Peyer's patch (tissue), 4 donors: ENCODE data around the gene STK17A. TPM values are rescaled to one million over a fixed set of nuclear protein-coding genes. Genes with fewer than 3 reads are reported as not detected.
A peak's percentile ranks its signal among the peaks of the same experiment; 100 is the strongest.
"Not testable (repeated sequence)": the region's sequence is repeated elsewhere in the genome, so short reads cannot be mapped to it uniquely, and the experiment has no call there.

ENCODE experiments used
- DNase-seq, 3 donors: peaks; one replicate each; pipeline ENCODE4 v3.0.0-alpha.2; 2017 to 2019
- H3K27ac ChIP-seq, 4 donors: fragments of 200-600 bp; sonication (generic); one replicate each; pipeline ENCODE4 v1.5.1; 2016 to 2019
- H3K27me3 ChIP-seq, 2 donors: fragments of 200-600 bp; sonication (generic); one replicate each; pipeline ENCODE4 v1.5.1; 2019
- H3K36me3 ChIP-seq, 3 donors: fragments of 200-600 bp; sonication (generic); one replicate each; pipeline ENCODE4 v1.5.1; 2016 to 2019
- H3K4me1 ChIP-seq, 4 donors: fragments of 200-600 bp; sonication (generic); one replicate each; pipeline ENCODE4 v1.5.1; 2016 to 2019
- H3K4me3 ChIP-seq, 4 donors: fragments of 200-600 bp; sonication (generic); 1 replicate in 3 of 4; 2 replicates in 1 of 4; pipeline ENCODE4 v1.5.1; 2016 to 2019; ENCODE audit warnings: mild to moderate bottlenecking in 1 of 4
- H3K9me3 ChIP-seq, 4 donors: fragments of 200-600 bp; sonication (generic); one replicate each; pipeline ENCODE4 v1.5.1; 2016 to 2019; ENCODE audit warnings: mild to moderate bottlenecking in 1 of 4
- CTCF ChIP-seq, 6 experiments: fragments of 450-650 bp in 4 of 6; fragments of 200-600 bp in 2 of 6; sonication (generic) in 1 of 6; IDR thresholded peaks; one replicate each; pipeline ENCODE4 v1.5.1; 2017 to 2019; ENCODE audit warnings: antibody characterized with exemption in 6 of 6, mild to moderate bottlenecking in 3 of 6, moderate library complexity in 1 of 6
- POLR2A ChIP-seq, 2 donors: fragments of 450-650 bp; IDR thresholded peaks; one replicate each; pipeline ENCODE4 v1.5.1; 2017; ENCODE audit warnings: antibody characterized with exemption in 2 of 2, mild to moderate bottlenecking in 2 of 2, moderate library complexity in 2 of 2
- total RNA-seq, 4 donors: library from RNA; depleted of rRNA; stranded (reverse); fragments of >200 nt; gene quantifications; one replicate each; pipeline ENCODE4 v1.1.0, GENCODE V29; 2016

The STK17A gene
- total RNA-seq, 4 donors from 2014 or later, result 16.0 to 66.8 (median 17.7) TPM

DNA sequence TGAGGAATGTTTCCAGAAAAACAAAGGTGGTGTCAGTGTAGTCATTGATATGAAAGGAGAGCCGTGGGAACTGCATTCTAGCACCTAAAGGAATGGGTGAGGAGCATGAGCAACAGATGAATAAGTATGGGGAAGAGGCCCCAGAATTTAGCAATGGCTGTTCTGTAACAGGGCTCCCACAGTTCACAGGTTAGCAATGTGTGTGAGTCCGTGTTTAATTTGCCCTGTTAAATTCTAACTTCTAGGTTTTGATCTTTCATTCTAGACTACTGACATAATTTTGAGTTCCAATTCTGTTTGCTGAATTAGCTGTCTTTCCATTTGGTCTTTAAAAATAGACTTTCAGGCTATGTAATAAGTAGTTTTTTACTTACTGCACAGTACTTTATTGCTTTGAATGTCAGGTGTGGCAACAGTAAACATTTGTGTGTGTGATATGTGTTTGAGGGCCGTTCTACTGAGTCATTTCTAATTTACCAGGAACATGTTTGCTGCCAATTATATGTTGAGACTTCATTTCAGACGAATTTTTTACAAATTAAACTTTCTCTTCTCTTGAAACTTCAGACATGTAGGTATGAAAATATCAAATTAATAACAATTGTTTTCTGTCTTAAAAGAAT is 8.8 kb downstream of the STK17A start:
- Histone ChIP-seq H3K36me3 (no peaks in the 10 kb centered on the region), H3K9me3 (no peaks in the 10 kb centered on the region), H3K27ac (peak overlapping the region in 3 of 4 donors; percentile 3 to 31 (median 24)), H3K4me3 (no peak overlapping the region), H3K4me1 (peaks cover 0 to 37% (median 14%) of the 10 kb centered on the region in 4 donors), H3K27me3 (no peaks in the 10 kb centered on the region)
- DNase-seq, result no peak
- TF ChIP-seq POLR2A (IDR thresholded peaks at IDR 0.05), result no peak
- TF ChIP-seq CTCF (IDR thresholded peaks at IDR 0.05), result no peak

DNA sequence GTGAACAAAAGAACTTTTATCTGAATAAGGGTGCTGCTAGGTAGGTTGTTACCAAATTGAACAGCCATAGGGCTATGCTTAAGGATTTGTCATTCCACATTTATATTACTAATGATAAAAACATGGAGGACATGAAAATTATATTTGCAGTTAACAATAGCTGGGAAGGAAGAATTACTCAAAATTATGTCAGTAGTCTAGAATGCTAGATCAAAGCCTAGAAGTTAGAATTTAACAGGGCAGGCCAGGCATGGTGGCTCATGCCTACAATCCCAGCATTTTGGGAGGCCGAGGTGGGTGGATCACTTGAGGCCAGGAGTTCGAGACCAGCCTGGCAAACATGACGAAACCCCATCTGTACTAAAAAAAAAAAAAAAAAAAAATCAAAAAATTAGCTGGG is 9.4 kb downstream of the STK17A start:
- H3K4me1 ChIP-seq, result peaks cover 0 to 37% (median 14%) of the 10 kb centered on the region in 4 donors
- no peak overlapping the region for H3K4me3 ChIP-seq
- no peaks in the 10 kb centered on the region for H3K27me3 ChIP-seq
- H3K27ac ChIP-seq, result peak overlapping the region in 1 of 4 donors; percentile 31
- no peaks in the 10 kb centered on the region for H3K9me3 ChIP-seq
- no peak for TF ChIP-seq POLR2A (IDR thresholded peaks at IDR 0.05)
- no peak for TF ChIP-seq CTCF (IDR thresholded peaks at IDR 0.05)
- H3K36me3 ChIP-seq, result peaks cover 0 to 6% (median 0%) of the 10 kb centered on the region in 3 donors
- DNase-seq, result no peak

DNA sequence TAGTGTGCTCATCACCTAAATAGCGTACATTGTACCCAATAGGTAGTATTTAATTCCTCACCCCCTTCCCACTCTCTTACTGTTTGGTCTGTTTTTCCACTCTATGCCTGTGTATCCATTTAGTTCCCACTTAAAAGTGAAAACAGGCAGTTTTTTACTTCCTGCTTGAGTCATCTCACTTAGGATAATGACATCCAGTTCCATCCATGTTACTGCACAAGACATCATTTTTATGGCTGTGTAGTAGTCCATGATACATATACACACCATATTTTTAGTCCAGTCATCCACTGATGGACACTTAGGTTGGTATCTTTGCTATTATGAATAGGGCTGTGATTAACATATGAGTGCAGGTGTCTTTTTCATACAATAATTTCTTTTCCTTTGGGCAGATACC is 10.1 kb downstream of the STK17A start:
- peaks cover 0 to 13% (median 0%) of the 10 kb centered on the region in 3 donors for H3K36me3 ChIP-seq
- no peak overlapping the region for H3K4me3 ChIP-seq
- no peaks in the 10 kb centered on the region for H3K9me3 ChIP-seq
- TF ChIP-seq POLR2A (IDR thresholded peaks at IDR 0.05), result no peak
- TF ChIP-seq CTCF (IDR thresholded peaks at IDR 0.05), result no peak
- no peaks in the 10 kb centered on the region for H3K27me3 ChIP-seq
- no peak for DNase-seq
- peaks cover 0 to 36% (median 11%) of the 10 kb centered on the region in 4 donors for H3K4me1 ChIP-seq
- H3K27ac ChIP-seq, result no peak overlapping the region

DNA sequence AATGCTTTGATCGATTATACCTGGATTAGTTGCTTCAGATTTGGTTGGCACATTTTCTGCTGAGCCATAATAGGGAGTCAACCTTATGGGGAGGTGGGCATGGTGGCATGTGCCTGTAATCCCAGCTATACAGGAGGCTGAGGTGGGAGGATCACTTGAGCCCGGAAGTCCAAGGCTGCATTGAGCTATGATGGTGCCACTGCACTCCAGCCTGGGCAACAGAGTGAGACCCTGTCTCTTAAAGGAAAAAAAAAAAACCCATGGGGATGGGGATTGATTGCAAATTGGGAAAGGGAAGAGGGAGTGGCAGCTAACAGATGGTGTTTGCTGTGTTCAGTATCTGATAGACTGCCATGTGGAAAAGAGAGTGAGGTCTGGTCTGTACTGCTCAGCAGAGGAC is 11.1 kb downstream of the STK17A start:
- no peak for DNase-seq
- H3K9me3 ChIP-seq, result no peaks in the 10 kb centered on the region
- no peaks in the 10 kb centered on the region for H3K27me3 ChIP-seq
- peaks cover 0 to 26% (median 7%) of the 10 kb centered on the region in 4 donors for H3K4me1 ChIP-seq
- H3K4me3 ChIP-seq, result no peak overlapping the region
- peaks cover 0 to 19% (median 0%) of the 10 kb centered on the region in 3 donors for H3K36me3 ChIP-seq
- TF ChIP-seq POLR2A (IDR thresholded peaks at IDR 0.05), result no peak
- TF ChIP-seq CTCF (IDR thresholded peaks at IDR 0.05), result no peak
- H3K27ac ChIP-seq, result peak overlapping the region in 1 of 4 donors; percentile 34

DNA sequence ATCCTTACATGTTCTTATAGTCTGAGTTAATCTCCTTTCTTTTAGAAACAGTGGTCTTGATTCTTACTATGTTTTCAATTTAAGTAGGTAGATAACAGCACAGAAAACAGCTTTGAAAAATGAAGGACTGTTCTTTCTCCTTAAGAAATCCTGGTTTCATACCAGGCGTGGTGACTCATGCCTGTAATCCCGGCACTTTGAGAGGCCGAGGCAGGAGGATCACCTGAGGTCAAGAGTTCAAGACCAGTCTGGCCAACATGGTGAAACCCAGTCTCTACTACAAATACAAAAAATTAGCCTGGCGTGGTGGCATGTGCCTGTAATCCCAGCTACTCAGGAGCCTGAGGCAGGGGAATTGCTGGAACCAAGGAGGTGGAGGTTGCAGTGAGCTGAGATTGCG is 13.5 kb downstream of the STK17A start:
- H3K27me3 ChIP-seq, H3K4me3 ChIP-seq, H3K9me3 ChIP-seq, H3K27ac ChIP-seq, DNase-seq: not testable (repeated sequence)
- Histone ChIP-seq H3K36me3 (peaks cover 0 to 24% (median 0%) of the 10 kb centered on the region in 3 donors), H3K4me1 (peaks cover 0 to 12% (median under 1%) of the 10 kb centered on the region in 4 donors)

DNA sequence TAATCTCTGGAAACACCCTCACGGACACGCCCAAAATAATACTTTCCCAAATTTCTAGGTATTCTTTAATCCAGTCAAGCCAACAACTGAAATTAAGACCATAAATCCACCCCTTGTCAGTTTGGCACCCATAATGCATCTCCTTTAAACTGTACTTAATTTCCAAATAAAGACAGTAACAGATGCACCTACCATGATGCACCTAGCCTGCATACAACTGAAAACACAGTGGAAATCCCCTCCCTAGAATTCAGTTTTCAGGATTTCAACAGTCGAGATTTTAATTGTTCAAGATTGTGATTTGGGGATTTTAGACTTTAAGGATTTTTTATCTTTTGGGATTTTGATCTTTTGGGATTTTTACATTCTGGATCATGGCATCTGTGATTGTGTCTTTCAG is 17.1 kb downstream of the STK17A start:
- Histone ChIP-seq H3K36me3 (peaks cover 0 to 24% (median 0%) of the 10 kb centered on the region in 3 donors), H3K27ac (no peak overlapping the region), H3K27me3 (no peaks in the 10 kb centered on the region), H3K9me3 (no peaks in the 10 kb centered on the region), H3K4me1 (peaks cover 0 to 4% (median 0%) of the 10 kb centered on the region in 4 donors), H3K4me3 (no peak overlapping the region)
- no peak for DNase-seq
- TF ChIP-seq CTCF (IDR thresholded peaks at IDR 0.05) (no peak), POLR2A (IDR thresholded peaks at IDR 0.05) (no peak)
